SK-N-SH (cell line): ENCODE results near the gene ARL5B. TPM values are rescaled to one million over a fixed set of nuclear protein-coding genes. Genes with fewer than 3 reads are reported as not detected.
A peak's percentile ranks its signal among the peaks of the same experiment; 100 is the strongest.

ENCODE experiments used
- CTCF ChIA-PET: fragments of 300-600, 350-600 bp; formaldehyde crosslinking; extraction: SDS; loops from one replicate; lab custom pipeline; 2021; lab: Yijun Ruan, JAX
- POLR2A ChIA-PET: fragments of 350-600 bp; sonication (Branson Sonifier 250); formaldehyde crosslinking; extraction: SDS; loops from one replicate; lab custom pipeline; 2020; ENCODE audit warnings: antibody characterized with exemption, inconsistent platforms; lab: Yijun Ruan, JAX
- DNase-seq: peaks from one replicate; pipeline ENCODE4 v3.0.0; 2012
- H2AFZ ChIP-seq: fragments of 200-600 bp; sonication (generic); 2 replicates; pipeline ENCODE4 v1.8.1; 2016; ENCODE audit warnings: antibody characterized with exemption, mild to moderate bottlenecking, low read depth
- H3F3A ChIP-seq: fragments of 200-600 bp; sonication (generic); replicated peaks from 2 replicates; pipeline ENCODE3; 2016; ENCODE audit warnings: antibody characterized with exemption, mild to moderate bottlenecking; ENCODE audit not compliant: insufficient read depth
- H3K27ac ChIP-seq, 2 experiments: fragments of 200-500 bp in 1 of 2; fragments of 200-600 bp in 1 of 2; sonication (Bioruptor generic) in 1 of 2; sonication (generic), shearing (Covaris generic) in 1 of 2; 2 replicates each; pipeline versions ENCODE4 v1.5.1 to v1.6.1; 2014 to 2016; ENCODE audit warnings: low read depth in 2 of 2, inconsistent platforms in 1 of 2, low read length in 1 of 2, mild to moderate bottlenecking in 1 of 2, mixed read lengths in 1 of 2
- H3K27me3 ChIP-seq: fragments of 200-600 bp; sonication (generic), shearing (Covaris generic); 2 replicates; pipeline ENCODE4 v1.6.1; 2016; ENCODE audit warnings: mixed run types; ENCODE audit not compliant: insufficient read depth
- H3K36me3 ChIP-seq, 2 experiments: fragments of 200-500 bp in 1 of 2; fragments of 200-600 bp in 1 of 2; sonication (Bioruptor generic) in 1 of 2; sonication (generic) in 1 of 2; replicated peaks in 1 of 2; 2 replicates each; pipeline versions ENCODE3 to v1.5.1; 2014 to 2016; ENCODE audit warnings: low read length in 1 of 2, mild to moderate bottlenecking in 1 of 2; ENCODE audit not compliant: insufficient read depth in 2 of 2, control insufficient read depth in 1 of 2
- H3K4me1 ChIP-seq, 2 experiments: fragments of 200-500 bp in 1 of 2; fragments of 200-600 bp in 1 of 2; sonication (Bioruptor generic) in 1 of 2; sonication (generic), shearing (Covaris generic) in 1 of 2; 2 replicates each; pipeline versions ENCODE4 v1.5.1 to v1.6.1; 2014 to 2016; ENCODE audit warnings: low read depth in 1 of 2, low read length in 1 of 2, mixed run types in 1 of 2; ENCODE audit not compliant: insufficient read depth in 2 of 2, control insufficient read depth in 1 of 2
- H3K4me2 ChIP-seq: fragments of 200-600 bp; sonication (generic), shearing (Covaris generic); 2 replicates; pipeline ENCODE4 v1.6.1; 2017; ENCODE audit warnings: mixed run types
- H3K4me3 ChIP-seq, 2 experiments: fragments of 200-500 bp in 1 of 2; fragments of 200-600 bp in 1 of 2; sonication (Bioruptor generic) in 1 of 2; sonication (generic), shearing (Covaris generic) in 1 of 2; 2 replicates each; pipeline versions ENCODE4 v1.5.1 to v1.8.1; 2014 to 2016; ENCODE audit warnings: low read depth in 2 of 2, inconsistent platforms in 1 of 2, low read length in 1 of 2, mild to moderate bottlenecking in 1 of 2, mixed read lengths in 1 of 2, moderate library complexity in 1 of 2
- H3K79me2 ChIP-seq: fragments of 200-600 bp; sonication (generic); 2 replicates; pipeline ENCODE4 v1.8.1; 2017; ENCODE audit warnings: mild to moderate bottlenecking; ENCODE audit not compliant: insufficient read depth
- H3K9ac ChIP-seq: fragments of 200-600 bp; sonication (generic); 2 replicates; pipeline ENCODE4 v1.6.1; 2017; ENCODE audit warnings: mixed run types
- H3K9me2 ChIP-seq: fragments of 200-600 bp; sonication (generic); 2 replicates; pipeline ENCODE4 v1.6.1; 2017; ENCODE audit warnings: mixed run types
- H3K9me3 ChIP-seq: fragments of 200-600 bp; sonication (generic); 2 replicates; pipeline ENCODE4 v1.6.1; 2017; ENCODE audit warnings: mixed run types, mild to moderate bottlenecking, moderate library complexity
- H4K20me1 ChIP-seq: fragments of 200-600 bp; sonication (generic); 2 replicates; pipeline ENCODE4 v1.6.1; 2017; ENCODE audit warnings: mild to moderate bottlenecking, mixed run types; ENCODE audit not compliant: insufficient read depth
- CHD2 ChIP-seq: fragments of 150-350 bp; IDR thresholded peaks from 2 replicates; pipeline ENCODE4 v1.6.1; 2018; ENCODE audit warnings: low read length; ENCODE audit not compliant: partially characterized antibody
- ELF1 ChIP-seq: IDR thresholded peaks from 2 replicates; pipeline ENCODE4 v1.4.0; 2012
- EP300 ChIP-seq, 2 experiments: IDR thresholded peaks; 2 replicates each; pipeline versions ENCODE4 v1.4.0 to v1.6.1; 2012; ENCODE audit warnings: borderline replicate concordance in 1 of 2, low read depth in 1 of 2, low read length in 1 of 2
- EZH2phosphoT487 ChIP-seq: fragments of 200-600 bp; sonication (generic); IDR thresholded peaks from 2 replicates; pipeline ENCODE4 v1.6.1; 2017; ENCODE audit warnings: low read depth, mixed run types, mild to moderate bottlenecking, antibody characterized with exemption, moderate library complexity, borderline replicate concordance
- FOSL2 ChIP-seq: IDR thresholded peaks from 2 replicates; pipeline ENCODE4 v1.4.0; 2012; ENCODE audit warnings: low read depth, mild to moderate bottlenecking, moderate library complexity, borderline replicate concordance
- FOXJ3 ChIP-seq: sonication (generic); formaldehyde crosslinking; IDR thresholded peaks from 2 replicates; pipeline ENCODE4 v1.5.1; 2020; ENCODE audit warnings: mild to moderate bottlenecking, missing genetic modification reagents
- GABPA ChIP-seq: IDR thresholded peaks from 2 replicates; pipeline ENCODE4 v1.4.0; 2012; ENCODE audit warnings: low read depth, mild to moderate bottlenecking
- GATA2 ChIP-seq: sonication (generic); formaldehyde crosslinking; IDR thresholded peaks from 2 replicates; pipeline ENCODE4 v1.5.0; 2020; ENCODE audit warnings: mild to moderate bottlenecking, missing genetic modification reagents
- IRF3 ChIP-seq: fragments of 150-350 bp; IDR thresholded peaks from 2 replicates; pipeline ENCODE4 v1.6.1; 2016; ENCODE audit warnings: mild to moderate bottlenecking, low read depth, low read length
- JUND ChIP-seq: IDR thresholded peaks from 2 replicates; pipeline ENCODE4 v1.4.0; 2012
- MXI1 ChIP-seq: IDR thresholded peaks from 2 replicates; pipeline ENCODE4 v1.6.1; 2012; ENCODE audit warnings: mild to moderate bottlenecking, low read depth, low read length, improper control_type of control experiment
- NFIC ChIP-seq: IDR thresholded peaks from 2 replicates; pipeline ENCODE4 v1.4.0; 2012; ENCODE audit warnings: borderline replicate concordance
- NRF1 ChIP-seq: IDR thresholded peaks from 2 replicates; pipeline ENCODE4 v1.6.1; 2012; ENCODE audit warnings: low read depth, mild to moderate bottlenecking, low read length
- PBX3 ChIP-seq: IDR thresholded peaks from 2 replicates; pipeline ENCODE4; 2012
- RCOR1 ChIP-seq: fragments of 150-350 bp; IDR thresholded peaks from 2 replicates; pipeline ENCODE4 v1.6.1; 2017; ENCODE audit warnings: antibody characterized with exemption, low read length
- REST ChIP-seq: IDR thresholded peaks from 2 replicates; pipeline ENCODE4 v1.6.1; 2012; ENCODE audit warnings: mild to moderate bottlenecking, low read depth, low read length, moderate library complexity
- RFX5 ChIP-seq: IDR thresholded peaks from 2 replicates; pipeline ENCODE4 v1.6.1; 2012; ENCODE audit warnings: mild to moderate bottlenecking, improper control_type of control experiment, low read length
- SIN3A ChIP-seq: IDR thresholded peaks from 2 replicates; pipeline ENCODE4 v1.6.1; 2012; ENCODE audit warnings: low read depth, mild to moderate bottlenecking, low read length, moderate library complexity, borderline replicate concordance
- SMC3 ChIP-seq: IDR thresholded peaks from 2 replicates; pipeline ENCODE4 v1.6.1; 2012; ENCODE audit warnings: low read depth, low read length, improper control_type of control experiment
- TAF1 ChIP-seq: IDR thresholded peaks from 2 replicates; pipeline ENCODE4 v1.6.1; 2012; ENCODE audit warnings: low read depth, mild to moderate bottlenecking, low read length, moderate library complexity, borderline replicate concordance
- TEAD4 ChIP-seq: IDR thresholded peaks from 2 replicates; pipeline ENCODE4 v1.4.0; 2012; ENCODE audit warnings: mild to moderate bottlenecking, borderline replicate concordance; ENCODE audit not compliant: insufficient read depth
- USF2 ChIP-seq: fragments of 150-350 bp; IDR thresholded peaks from 2 replicates; pipeline ENCODE4 v1.6.1; 2017; ENCODE audit warnings: antibody characterized with exemption, low read length, low read depth, borderline replicate concordance
- YY1 ChIP-seq: IDR thresholded peaks from 2 replicates; pipeline ENCODE4 v1.4.0; 2012; ENCODE audit warnings: low read depth, mild to moderate bottlenecking
- ZBTB33 ChIP-seq: IDR thresholded peaks from 2 replicates; pipeline ENCODE4 v1.4.0; 2012; ENCODE audit warnings: low read depth, borderline replicate concordance
- WGBS: methylation state at CpG from one replicate; pipeline ENCODE4 v1.1.6; 2017; ENCODE audit warnings: low lambda C conversion rate; 5-methylcytosine and 5-hydroxymethylcytosine counted together
- polyA plus RNA-seq, 3 experiments: library from polyadenylated mRNA; depleted of rRNA; stranded (reverse); fragments of >200 nt; gene quantifications; 2 replicates each; pipeline ENCODE4 v1.2.3, GENCODE V29; 2012
- TF ChIP-seq, protein P1 (sequence below): IDR thresholded peaks from 2 replicates; pipeline ENCODE4 v1.4.0; 2012; ENCODE audit warnings: low read depth, borderline replicate concordance

ARL5B gene
- polyA plus RNA-seq, 1 of the 3 experiments (the other 2 are of a cell fraction): 4.9 TPM

GRCh38 chr10:18713077-18713476 lies 53.8 kb downstream of the ARL5B start:
- POLR2A ChIA-PET: no interaction called here
- no peak for TF ChIP-seq YY1
- TF ChIP-seq GABPA: no peak
- TF ChIP-seq SIN3A: no peak
- no peak for TF ChIP-seq GATA2 (CRISPR knock-in tag)
- TF ChIP-seq NRF1: no peak
- peak; percentile 81 for TF ChIP-seq JUND
- no peak for TF ChIP-seq SMC3
- TF ChIP-seq USF2: no peak
- no peak for TF ChIP-seq IRF3
- no peak for TF ChIP-seq RCOR1
- 0 out of 2 replicates have a peak, but pooled peaks have one; percentile 26 for TF ChIP-seq TEAD4
- TF ChIP-seq CHD2: no peak
- TF ChIP-seq RFX5: no peak
- TF ChIP-seq ZBTB33: no peak
- TF ChIP-seq TAF1: no peak
- TF ChIP-seq NFIC: peak; percentile 50; the same call in 1 of the 2 replicates
- TF ChIP-seq EZH2phosphoT487: no peak
- TF ChIP-seq REST: no peak
- TF ChIP-seq FOXJ3 (CRISPR knock-in tag): no peak
- peak; percentile 80 for TF ChIP-seq PBX3
- no peak for TF ChIP-seq ELF1
- TF ChIP-seq MXI1: no peak
- TF ChIP-seq, protein P1, sequence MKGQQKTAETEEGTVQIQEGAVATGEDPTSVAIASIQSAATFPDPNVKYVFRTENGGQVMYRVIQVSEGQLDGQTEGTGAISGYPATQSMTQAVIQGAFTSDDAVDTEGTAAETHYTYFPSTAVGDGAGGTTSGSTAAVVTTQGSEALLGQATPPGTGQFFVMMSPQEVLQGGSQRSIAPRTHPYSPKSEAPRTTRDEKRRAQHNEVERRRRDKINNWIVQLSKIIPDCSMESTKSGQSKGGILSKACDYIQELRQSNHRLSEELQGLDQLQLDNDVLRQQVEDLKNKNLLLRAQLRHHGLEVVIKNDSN: no peak
- TF ChIP-seq EP300 (IDR thresholded peaks at IDR 0.05; ENCODE audit: borderline replicate concordance in 1 of 2, low read depth in 1 of 2, low read length in 1 of 2): peak in 1 of 2 experiments; percentile 54; a peak in 1 of 4 replicates
- peak; percentile 80 for TF ChIP-seq FOSL2

More at GRCh38 chr10:18713077-18713476, 53.8 kb downstream of the ARL5B start:
- no peaks in the 10 kb centered on the region for H3K36me3 ChIP-seq
- no peaks in the 10 kb centered on the region for H3K9me3 ChIP-seq
- H3K79me2 ChIP-seq: no peaks in the 10 kb centered on the region
- no peaks in the 10 kb centered on the region for H3K27me3 ChIP-seq
- peaks cover 0 to 5% of the 10 kb centered on the region in 2 experiments; a peak in 2 of 4 replicates for H3K4me1 ChIP-seq
- no peak overlapping the region for H3K9ac ChIP-seq
- WGBS: 14% methylated on average over 6 of the region's 6 CpGs
- peaks cover 4% of the 10 kb centered on the region for H3F3A ChIP-seq
- H4K20me1 ChIP-seq: no peaks in the 10 kb centered on the region
- H2AFZ ChIP-seq: no peak overlapping the region
- CTCF ChIA-PET: interaction anchor here (1.7 kb wide), 1 partner anchor 23 kb away, joined by 8 read pairs; no protein-coding TSS in a partner anchor
- no peak for DNase-seq
- peak overlapping the region; percentile 23; the same call in 1 of the 2 replicates for H3K4me2 ChIP-seq
- H3K27ac ChIP-seq: peak overlapping the region in 1 of 2 experiments; percentile 14; a peak in 1 of 4 replicates
- H3K4me3 ChIP-seq: no peak overlapping the region
- no peaks in the 10 kb centered on the region for H3K9me2 ChIP-seq
